GM23338 (cell line): ENCODE results near the gene VEGFA. TPM values are rescaled to one million over a fixed set of nuclear protein-coding genes. Genes with fewer than 3 reads are reported as not detected.

Experiments used
- ATAC-seq: fragments of 200-7000 bp; cut with Tn5 transposase; 3 replicates; pipeline ENCODE4 v1.9.1; 2020
- DNase-seq: peaks from one replicate; pipeline ENCODE4 v3.0.0-alpha.2; 2015; ENCODE audit warnings: low spot score
- H2AFZ ChIP-seq: fragments of 200-600 bp; sonication (generic); 2 replicates; pipeline ENCODE4 v1.8.0; 2016; ENCODE audit warnings: antibody characterized with exemption, mild to moderate bottlenecking, moderate library complexity
- H3F3A ChIP-seq: fragments of 200-600 bp; sonication (generic); replicated peaks from 2 replicates; pipeline ENCODE4 v1.8.0; 2017; ENCODE audit warnings: antibody characterized with exemption, mixed run types, low read depth
- H3K27ac ChIP-seq: fragments of 200-600 bp; sonication (generic); 2 replicates; pipeline ENCODE4 v1.6.1; 2016; ENCODE audit warnings: low read depth
- H3K27me3 ChIP-seq: fragments of 200-600 bp; sonication (generic); 2 replicates; pipeline ENCODE4 v1.8.0; 2016; ENCODE audit warnings: mild to moderate bottlenecking, mixed run types, moderate library complexity; ENCODE audit not compliant: insufficient read depth
- H3K36me3 ChIP-seq: fragments of 200-600 bp; sonication (generic); 2 replicates; pipeline ENCODE4 v1.8.0; 2016; ENCODE audit warnings: mild to moderate bottlenecking; ENCODE audit not compliant: insufficient read depth
- H3K4me1 ChIP-seq: fragments of 200-600 bp; sonication (generic); 2 replicates; pipeline ENCODE4 v1.8.0; 2016; ENCODE audit warnings: mild to moderate bottlenecking, moderate library complexity; ENCODE audit not compliant: insufficient read depth
- H3K4me2 ChIP-seq: fragments of 200-600 bp; sonication (generic); 2 replicates; pipeline ENCODE4 v1.7.1; 2017; ENCODE audit warnings: mixed run types
- H3K4me3 ChIP-seq: fragments of 200-600 bp; sonication (generic); 2 replicates; pipeline ENCODE4 v1.6.1; 2016; ENCODE audit warnings: mixed run types
- H3K79me2 ChIP-seq: fragments of 200-600 bp; sonication (generic); replicated peaks from 2 replicates; pipeline ENCODE4 v1.8.0; 2017; ENCODE audit warnings: mild to moderate bottlenecking; ENCODE audit not compliant: insufficient read depth
- H3K9me2 ChIP-seq: fragments of 200-600 bp; sonication (generic); 2 replicates; pipeline ENCODE4 v1.8.0; 2017; ENCODE audit not compliant: insufficient read depth
- H4K20me1 ChIP-seq: fragments of 200-600 bp; sonication (generic); replicated peaks from 2 replicates; pipeline ENCODE4 v1.8.0; 2017; ENCODE audit warnings: mild to moderate bottlenecking; ENCODE audit not compliant: insufficient read depth
- H3K27ac Mint-ChIP-seq: 2 replicates; pipeline ENCODE4 v1.8.0; 2020; ENCODE audit warnings: inconsistent platforms, mild to moderate bottlenecking, moderate library complexity, mixed read lengths
- H3K27me3 Mint-ChIP-seq: 3 replicates; pipeline ENCODE4 v1.8.0; 2022; ENCODE audit warnings: low read depth, mild to moderate bottlenecking, moderate library complexity, mixed read lengths, inconsistent platforms; ENCODE audit not compliant: insufficient read depth, poor library complexity
- H3K36me3 Mint-ChIP-seq: 3 replicates; pipeline ENCODE4 v1.8.0; 2021; ENCODE audit warnings: low read depth, mild to moderate bottlenecking, inconsistent platforms, moderate library complexity, mixed read lengths
- H3K4me1 Mint-ChIP-seq: 3 replicates; pipeline ENCODE4 v1.8.0; 2020; ENCODE audit warnings: mild to moderate bottlenecking, inconsistent platforms, mixed read lengths
- H3K4me3 Mint-ChIP-seq: 3 replicates; pipeline ENCODE4 v1.8.0; 2021; ENCODE audit warnings: moderate library complexity, mild to moderate bottlenecking, inconsistent platforms, mixed read lengths
- H3K9me3 Mint-ChIP-seq: 3 replicates; pipeline ENCODE4 v1.8.0; 2020; ENCODE audit warnings: moderate library complexity, mild to moderate bottlenecking, inconsistent platforms, mixed read lengths
- CTCF ChIP-seq, 2 experiments: fragments of 200-600 bp in 1 of 2; sonication (generic) in 1 of 2; conservative IDR thresholded peaks; 2 replicates each; pipeline versions ENCODE4 v1.5.1 to v1.6.1; 2016 to 2017; ENCODE audit warnings: antibody characterized with exemption in 2 of 2, low read depth in 2 of 2, mild to moderate bottlenecking in 2 of 2, moderate library complexity in 1 of 2
- EZH2phosphoT487 ChIP-seq: fragments of 200-600 bp; sonication (generic); IDR thresholded peaks from one replicate; pipeline ENCODE4 v1.8.1; 2018; ENCODE audit warnings: antibody characterized with exemption; ENCODE audit not compliant: unreplicated experiment
- NANOG ChIP-seq: IDR thresholded peaks from 2 replicates; pipeline ENCODE4 v1.6.1; 2016; ENCODE audit warnings: antibody characterized with exemption, borderline replicate concordance
- POLR2AphosphoS5 ChIP-seq: IDR thresholded peaks from 2 replicates; pipeline ENCODE4 v1.6.1; 2016; ENCODE audit warnings: antibody characterized with exemption, low read depth
- STAT1 ChIP-seq: IDR thresholded peaks from one replicate; pipeline ENCODE4 v1.6.1; 2016; ENCODE audit warnings: antibody characterized with exemption; ENCODE audit not compliant: unreplicated experiment
- ZNF114 ChIP-seq: fragments of 250-450 bp; sonication (Bioruptor Pico); IDR thresholded peaks from 2 replicates; pipeline ENCODE4 v1.5.0; 2020; ENCODE audit warnings: mild to moderate bottlenecking, moderate library complexity
- ZNF331 ChIP-seq: fragments of 250-450 bp; sonication (Bioruptor Pico); IDR thresholded peaks from 2 replicates; pipeline ENCODE4 v1.5.0; 2020; ENCODE audit warnings: low read depth, mild to moderate bottlenecking, moderate library complexity
- polyA plus RNA-seq: library from polyadenylated mRNA; unstranded; fragments of >200 nt; fragmentation: Nextera tagmentation; extraction: Ambion mirVana; gene quantifications from 2 replicates; pipeline ENCODE4 v1.2.1, GENCODE V29; 2016
- total RNA-seq: library from RNA; depleted of rRNA; stranded (reverse); fragments of >200 nt; shearing (Covaris generic); gene quantifications from 2 replicates; pipeline ENCODE4 v1.2.3, GENCODE V29; 2014

Gene VEGFA
- total and polyA plus RNA-seq, 2 experiments from 2014 or later, result 10.9 to 61.1 TPM

GRCh38 chr6:43795421-43795820 lies 25.4 kb downstream of the VEGFA start:
- Histone ChIP-seq H2AFZ (no peak overlapping the region), H3K27me3 (no peaks in the 10 kb centered on the region), H3K4me1 (no peaks in the 10 kb centered on the region), H4K20me1 (no peaks in the 10 kb centered on the region), H3K4me2 (no peak overlapping the region), H3K9me2 (no peaks in the 10 kb centered on the region), H3F3A (no peaks in the 10 kb centered on the region), H3K36me3 (no peaks in the 10 kb centered on the region), H3K4me3 (no peak overlapping the region), H3K27ac (no peak overlapping the region), H3K79me2 (no peaks in the 10 kb centered on the region)
- Mint-ChIP-seq H3K27me3 (peaks cover 2% of the 10 kb centered on the region), H3K4me3 (no peak overlapping the region), H3K9me3 (no peaks in the 10 kb centered on the region), H3K27ac (no peak overlapping the region; the same call in 1 of the 2 replicates), H3K36me3 (no peaks in the 10 kb centered on the region), H3K4me1 (peaks cover 2% of the 10 kb centered on the region; the same call in 1 of the 3 replicates)
- TF ChIP-seq ZNF114 (CRISPR knock-in tag) (no peak), CTCF (conservative IDR thresholded peaks at IDR 0.05; ENCODE audit: low read depth in 2 of 2) (no peak), ZNF331 (CRISPR knock-in tag) (no peak), POLR2AphosphoS5 (no peak)
- ATAC-seq (no peak), DNase-seq (no peak)

DNA sequence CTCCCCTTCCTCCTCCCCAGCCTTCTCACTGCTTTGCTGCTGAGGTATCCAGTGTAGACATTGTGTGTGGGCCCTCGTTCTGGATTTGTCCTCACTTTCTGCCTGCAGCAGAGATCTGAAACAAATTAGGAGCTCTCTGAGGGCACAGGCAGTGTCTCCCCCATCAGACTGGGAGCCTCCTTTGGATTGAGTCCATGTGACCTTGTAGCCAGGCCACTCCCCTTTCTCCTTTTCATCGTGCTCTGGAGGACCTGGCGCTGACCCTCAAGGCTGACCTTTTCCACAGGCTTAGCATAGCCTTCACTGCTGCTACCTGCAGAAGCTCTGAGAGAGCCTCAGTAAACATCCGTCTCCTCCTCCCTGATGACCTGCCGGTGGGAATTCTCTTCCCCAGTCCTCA lies 26.2 kb downstream of the VEGFA start:
- no peak overlapping the region for H3K4me3 Mint-ChIP-seq

DNA sequence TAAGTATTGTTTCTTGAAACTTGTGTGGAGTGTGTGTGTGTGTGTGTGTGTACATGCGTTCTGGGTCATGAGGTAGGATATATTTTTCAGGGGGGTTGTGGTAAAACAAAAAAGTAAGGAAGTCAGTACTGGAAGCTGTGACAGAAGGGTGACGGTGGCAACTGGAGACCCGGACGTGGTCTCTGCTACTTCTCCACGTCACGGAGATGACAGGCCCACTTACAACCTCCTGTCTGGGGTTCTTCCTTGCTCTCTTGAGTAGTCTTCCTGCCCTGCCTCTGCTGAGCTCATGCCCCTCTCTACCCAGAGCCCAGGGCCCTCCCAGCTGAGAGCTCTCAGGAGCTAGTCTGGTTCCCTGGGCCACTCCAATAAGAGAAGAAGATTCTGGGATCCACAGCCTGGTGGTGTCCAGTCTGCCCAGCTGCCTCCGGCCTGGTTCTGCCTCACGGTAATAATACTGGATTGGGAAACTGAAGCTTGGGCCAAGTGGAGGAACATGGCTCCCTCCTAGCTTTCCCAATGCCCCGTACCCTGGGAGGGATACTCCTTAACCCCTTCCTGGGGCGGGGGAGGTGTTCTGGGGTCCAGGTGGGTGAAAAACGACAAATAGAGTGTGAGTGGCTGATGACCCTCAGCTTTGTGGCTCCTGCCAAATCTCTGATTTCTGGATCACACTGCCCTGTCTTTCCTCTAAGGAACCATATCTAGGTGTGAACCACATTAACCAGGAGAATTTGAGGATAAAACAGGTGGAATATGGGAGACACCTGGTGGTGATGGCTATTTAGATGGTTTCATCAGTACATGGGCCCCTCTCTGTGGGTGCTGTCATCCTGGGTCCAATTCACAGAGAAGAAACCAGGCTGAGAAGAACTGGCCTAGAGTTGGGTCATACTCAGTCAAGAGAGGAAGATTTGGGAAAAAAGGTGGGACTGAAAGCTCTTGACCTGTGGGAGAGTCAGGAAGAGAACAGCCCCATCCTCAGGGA lies 27.2 kb downstream of the VEGFA start:
- no peaks in the 10 kb centered on the region for H3K27me3 ChIP-seq
- H3K36me3 ChIP-seq, result no peaks in the 10 kb centered on the region
- no peaks in the 10 kb centered on the region for H3K79me2 ChIP-seq
- H3F3A ChIP-seq, result no peaks in the 10 kb centered on the region
- DNase-seq (no peak), ATAC-seq (peak; percentile 20; the same call in 2 of the 3 replicates)
- H3K4me3 ChIP-seq, result no peak overlapping the region
- H2AFZ ChIP-seq, result no peak overlapping the region
- H3K4me2 ChIP-seq, result no peak overlapping the region
- H3K9me2 ChIP-seq, result no peaks in the 10 kb centered on the region
- Mint-ChIP-seq H3K4me3 (no peak overlapping the region), H3K27me3 (peaks cover 7% of the 10 kb centered on the region), H3K9me3 (no peaks in the 10 kb centered on the region), H3K27ac (no peak overlapping the region), H3K36me3 (no peaks in the 10 kb centered on the region), H3K4me1 (peaks cover 2% of the 10 kb centered on the region; the same call in 1 of the 3 replicates)
- H3K4me1 ChIP-seq, result no peaks in the 10 kb centered on the region
- H3K27ac ChIP-seq, result no peak overlapping the region
- no peaks in the 10 kb centered on the region for H4K20me1 ChIP-seq
- TF ChIP-seq ZNF331 (CRISPR knock-in tag), result no peak
- TF ChIP-seq CTCF (conservative IDR thresholded peaks at IDR 0.05; ENCODE audit: low read depth in 2 of 2), result peak; percentile 22 to 48; a peak in 3 of 4 replicates

More for the DNA sequence above, 26.2 kb downstream of the VEGFA start:
- Histone ChIP-seq H3K27me3 (no peaks in the 10 kb centered on the region), H2AFZ (no peak overlapping the region), H4K20me1 (no peaks in the 10 kb centered on the region), H3K9me2 (no peaks in the 10 kb centered on the region), H3K36me3 (no peaks in the 10 kb centered on the region), H3K27ac (no peak overlapping the region), H3K4me2 (no peak overlapping the region), H3F3A (no peaks in the 10 kb centered on the region), H3K4me1 (no peaks in the 10 kb centered on the region), H3K4me3 (no peak overlapping the region), H3K79me2 (no peaks in the 10 kb centered on the region)
- Mint-ChIP-seq H3K27me3 (peaks cover 4% of the 10 kb centered on the region), H3K4me1 (peaks cover 2% of the 10 kb centered on the region; the same call in 1 of the 3 replicates), H3K27ac (peak overlapping the region; percentile 62; the same call in 1 of the 2 replicates), H3K36me3 (no peaks in the 10 kb centered on the region), H3K9me3 (no peaks in the 10 kb centered on the region)
- DNase-seq (no peak), ATAC-seq (no peak)
- TF ChIP-seq ZNF331 (CRISPR knock-in tag), result no peak
- no peak for TF ChIP-seq STAT1
- no peak for TF ChIP-seq EZH2phosphoT487
- TF ChIP-seq NANOG, result no peak
